Left lung (tissue), 10 donors: Measurements from ENCODE around the gene NDUFV1. TPM values are rescaled to one million over a fixed set of nuclear protein-coding genes. Genes with fewer than 3 reads are reported as not detected.

Experiments
- ATAC-seq: fragments of 200-7000 bp; cut with Tn5 transposase; one replicate; pipeline ENCODE4 v1.9.1; 2020; ENCODE audit warnings: moderate library complexity
- DNase-seq, 4 donors: peaks; one replicate each; pipeline ENCODE4 v3.0.0-alpha.2; 2013 to 2020
- H3K27ac ChIP-seq, 2 donors: fragments of 200-600 bp; sonication (generic) in 1 of 2; one replicate each; pipeline versions ENCODE4 v1.5.0 to v1.8.0; 2020 to 2021
- H3K27me3 ChIP-seq, 2 donors: fragments of 200-600 bp; sonication (generic) in 1 of 2; one replicate each; pipeline versions ENCODE4 v1.5.0 to v1.8.0; 2020 to 2021
- H3K36me3 ChIP-seq, 2 donors: fragments of 200-600 bp; sonication (generic) in 1 of 2; one replicate each; pipeline versions ENCODE4 v1.5.0 to v1.8.0; 2020 to 2021
- H3K4me1 ChIP-seq, 2 donors: fragments of 200-600 bp; one replicate each; pipeline ENCODE4 v1.8.0; 2021
- H3K4me3 ChIP-seq, 2 donors: fragments of 200-600 bp; sonication (generic) in 1 of 2; one replicate each; pipeline versions ENCODE4 v1.5.0 to v1.8.0; 2020 to 2021; ENCODE audit warnings: mild to moderate bottlenecking in 1 of 2
- H3K9me3 ChIP-seq, 2 donors: fragments of 200-600 bp; sonication (generic) in 1 of 2; one replicate each; pipeline versions ENCODE4 v1.5.0 to v1.8.0; 2020 to 2021
- CTCF ChIP-seq, 2 donors: fragments of 200-600 bp; sonication (generic) in 1 of 2; IDR thresholded peaks; one replicate each; pipeline versions ENCODE4 v1.5.0 to v1.8.0; 2021; ENCODE audit warnings: antibody characterized with exemption in 2 of 2
- intact Hi-C, 2 donors: fragments of 100-400 bp; cut with DNase I; formaldehyde crosslinking; loops; one replicate each; pipeline versions ENCODE4 v1.11.2 to v1.14.2; 2022
- polyA plus RNA-seq, 6 donors: library from polyadenylated mRNA; unstranded; fragments of 120-200 nt; gene quantifications; one replicate each; pipeline ENCODE4 v1.2.1, GENCODE V29; 2013; ENCODE audit not compliant: insufficient read length in 6 of 6
- total RNA-seq, 2 donors: library from RNA; stranded (reverse); fragmentation: NEBNext Ultra II Directional; extraction: Animal tissue kit (Norgen Biotek cat#: 25700); gene quantifications; one replicate each; pipeline ENCODE4 v1.2.1, GENCODE V29; 2021
- donor health status: DM: no; HTN: yes; CAD: no.
- donor health status: DM: no; HTN: no; CAD: no.

Gene NDUFV1
- total and polyA plus RNA-seq, 8 donors = 136 to 204 (median 163) TPM

DNA sequence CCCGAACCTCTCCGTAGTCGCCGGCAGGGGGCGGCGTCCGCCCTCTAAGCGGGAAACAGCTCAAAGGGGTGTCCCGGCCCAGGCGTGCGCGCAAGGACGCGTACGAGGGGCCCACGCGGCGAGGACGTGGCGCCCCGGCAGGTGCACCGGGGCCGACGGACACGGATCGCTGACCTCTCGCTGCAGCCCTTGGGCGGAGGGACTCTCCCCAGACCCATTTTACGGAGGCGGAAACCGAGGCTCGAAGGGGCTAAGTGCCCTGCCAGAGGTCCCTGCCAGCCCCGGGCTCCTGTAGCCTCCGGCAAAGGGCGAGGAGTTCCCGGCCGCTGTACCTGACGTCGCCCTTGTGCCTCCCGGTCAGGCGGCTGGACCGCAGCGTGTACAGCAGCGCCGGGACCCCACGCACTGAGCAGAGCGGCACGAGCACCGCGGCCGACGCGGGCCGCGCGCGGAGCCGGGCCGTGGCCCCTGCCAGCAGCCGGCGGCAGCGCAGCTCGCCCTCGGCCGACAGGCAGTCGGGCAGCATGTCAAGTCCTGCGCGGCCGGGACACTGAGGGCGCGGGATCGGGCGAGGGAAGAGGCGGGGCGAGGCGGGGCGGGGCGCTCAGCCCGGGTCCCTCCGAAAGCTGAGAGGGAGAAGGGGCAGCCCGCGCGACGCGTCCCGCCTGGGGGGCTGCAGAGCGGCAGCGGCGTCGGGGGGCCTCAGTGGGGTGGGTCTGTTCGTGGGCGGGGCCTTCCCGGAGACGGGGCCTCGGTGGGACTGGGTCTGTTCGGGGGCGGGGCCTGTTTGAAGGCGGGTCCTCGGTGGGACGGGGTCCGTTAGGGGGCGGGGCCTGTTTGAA, 22.9 kb downstream of the NDUFV1 start, which contains the start of gene NUDT8:
NUDT8 (minus strand) TSS at position 552 of the 842 bp plus-strand sequence; CDS start at position 526, 26 bp downstream.
- Histone ChIP-seq H3K27me3 (peaks cover 0 to 6% of the 10 kb centered on the region in 2 donors), H3K36me3 (no peaks in the 10 kb centered on the region), H3K27ac (peak within 1 kb of the TSS; percentile 83 to 89), H3K4me3 (peak within 1 kb of the TSS; percentile 56 to 57), H3K9me3 (no peaks in the 10 kb centered on the region), H3K4me1 (peaks cover 0 to 20% of the 10 kb centered on the region in 2 donors)
- peak; percentile 86 to 92 for TF ChIP-seq CTCF (IDR thresholded peaks at IDR 0.05)
- intact Hi-C loops = no loop called here
- peak; percentile 51 to 97 (median 84) for DNase-seq
- ATAC-seq = peak; percentile 72

GRCh38 chr11:67630228-67630942, 23.6 kb downstream of the NDUFV1 start:
- DNase-seq (peak; percentile 96 to 100 (median 99)), ATAC-seq (peak; percentile 91)
- H3K4me3 ChIP-seq = peak overlapping the region; percentile 56 to 57
- peaks cover 0 to 20% of the 10 kb centered on the region in 2 donors for H3K4me1 ChIP-seq
- TF ChIP-seq CTCF (IDR thresholded peaks at IDR 0.05) = peak; percentile 62 to 64
- no peaks in the 10 kb centered on the region for H3K9me3 ChIP-seq
- intact Hi-C loops = no loop called here
- peaks cover 0 to 9% of the 10 kb centered on the region in 2 donors for H3K27me3 ChIP-seq
- H3K27ac ChIP-seq = peak overlapping the region; percentile 78 to 89
- H3K36me3 ChIP-seq = no peaks in the 10 kb centered on the region

- peak overlapping the region; percentile 56 to 57 for H3K4me3 ChIP-seq
- intact Hi-C loops = no loop called here
- H3K27ac ChIP-seq = peak overlapping the region; percentile 78 to 89
- DNase-seq (peak in 1 of 4 donors; percentile 80), ATAC-seq (no peak)
- H3K36me3 ChIP-seq = no peaks in the 10 kb centered on the region
- H3K4me1 ChIP-seq = peaks cover 0 to 20% of the 10 kb centered on the region in 2 donors
- no peak for TF ChIP-seq CTCF (IDR thresholded peaks at IDR 0.05)
- H3K27me3 ChIP-seq = peaks cover 0 to 9% of the 10 kb centered on the region in 2 donors
- no peaks in the 10 kb centered on the region for H3K9me3 ChIP-seq
Measured at GRCh38 chr11:67630943-67631331, 24.2 kb downstream of the NDUFV1 start.

GRCh38 chr11:67631411-67631810, 24.7 kb downstream of the NDUFV1 start:
- intact Hi-C loops = no loop called here
- ATAC-seq = no peak
- peaks cover 0 to 20% of the 10 kb centered on the region in 2 donors for H3K4me1 ChIP-seq

More at GRCh38 chr11:67631411-67631810, 24.7 kb downstream of the NDUFV1 start:
- TF ChIP-seq CTCF (IDR thresholded peaks at IDR 0.05) = no peak
- DNase-seq = peak in 2 of 4 donors; percentile 32 to 76
- H3K4me3 ChIP-seq = no peak overlapping the region
- H3K27ac ChIP-seq = no peak overlapping the region
- H3K36me3 ChIP-seq = no peaks in the 10 kb centered on the region
- H3K27me3 ChIP-seq = peaks cover 0 to 9% of the 10 kb centered on the region in 2 donors
- H3K9me3 ChIP-seq = no peaks in the 10 kb centered on the region
